ENCODE data around the gene ARL3.
A peak's percentile ranks its signal among the peaks of the same experiment; 100 is the strongest.

ARL3 gene

DNA sequence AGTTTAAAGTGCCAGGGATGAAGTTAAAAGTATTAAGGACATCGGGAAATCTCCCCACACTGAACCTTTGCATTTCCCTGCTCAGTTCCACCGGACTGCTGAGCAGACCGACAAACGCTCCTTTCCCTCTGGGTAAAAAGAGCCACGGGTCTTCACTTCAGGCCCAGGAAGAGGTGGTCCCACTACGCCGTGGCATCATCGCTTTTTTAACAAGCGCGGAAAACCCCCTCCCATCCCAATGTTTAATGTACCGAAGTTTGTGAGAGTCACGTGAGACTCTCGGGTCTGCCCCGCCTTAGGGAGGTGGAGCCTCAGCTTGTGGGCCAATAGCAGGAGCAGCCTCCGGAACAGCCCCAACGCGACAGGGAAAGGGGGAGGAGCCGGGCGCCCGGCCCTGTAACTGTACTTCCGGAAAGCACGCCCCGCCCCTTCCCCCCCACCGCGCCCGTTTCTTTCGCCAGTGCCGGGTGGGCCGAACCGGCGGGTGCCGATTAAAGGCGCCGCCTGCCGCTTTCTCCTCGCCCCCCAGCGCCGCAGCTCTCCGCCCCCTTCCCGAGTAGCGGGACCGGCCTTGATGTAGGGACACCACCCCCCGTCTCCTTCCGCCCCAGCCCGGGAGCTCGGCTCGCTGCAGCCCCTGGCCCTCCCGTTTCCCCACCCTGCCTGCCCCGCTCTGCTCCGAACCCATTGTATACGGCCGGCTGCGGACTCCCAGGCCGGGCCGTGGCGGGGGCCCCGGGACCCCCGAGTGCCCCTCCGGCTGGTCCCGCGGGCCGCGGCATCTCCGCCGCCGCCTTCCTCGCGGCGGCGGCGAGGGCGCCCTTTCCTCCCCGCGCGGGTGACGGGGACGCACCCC lies 72.1 kb downstream of the ARL3 start:
- Histone ChIP-seq H3K27me3 (ENCODE audit: control insufficient read depth, low read length) (no peaks in the 10 kb centered on the region), H3K27ac (ENCODE audit: low read depth, low read length) (peak overlapping the region; percentile 95), H3K4me3 (ENCODE audit: low read length) (peak overlapping the region; percentile 91), H3K9me2 (replicated peaks; ENCODE audit: control insufficient read depth, low read length) (no peaks in the 10 kb centered on the region), H3K4me1 (ENCODE audit: control insufficient read depth, low read length) (peaks cover 28% of the 10 kb centered on the region), H4K20me1 (ENCODE audit: control insufficient read depth, insufficient read depth, low read depth, low read length) (no peaks in the 10 kb centered on the region), H3K9me3 (ENCODE audit: control insufficient read depth, insufficient read depth, low read length) (no peaks in the 10 kb centered on the region), H3F3A (ENCODE audit: control insufficient read depth, insufficient read depth) (peaks cover 25% of the 10 kb centered on the region), H3K36me3 (ENCODE audit: control insufficient read depth, low read length) (peaks cover 23% of the 10 kb centered on the region), H3K79me2 (ENCODE audit: control insufficient read depth, low read length) (peaks cover 39% of the 10 kb centered on the region), H3K4me2 (ENCODE audit: low read length) (peak overlapping the region; percentile 81)
- TF ChIP-seq, protein P1, sequence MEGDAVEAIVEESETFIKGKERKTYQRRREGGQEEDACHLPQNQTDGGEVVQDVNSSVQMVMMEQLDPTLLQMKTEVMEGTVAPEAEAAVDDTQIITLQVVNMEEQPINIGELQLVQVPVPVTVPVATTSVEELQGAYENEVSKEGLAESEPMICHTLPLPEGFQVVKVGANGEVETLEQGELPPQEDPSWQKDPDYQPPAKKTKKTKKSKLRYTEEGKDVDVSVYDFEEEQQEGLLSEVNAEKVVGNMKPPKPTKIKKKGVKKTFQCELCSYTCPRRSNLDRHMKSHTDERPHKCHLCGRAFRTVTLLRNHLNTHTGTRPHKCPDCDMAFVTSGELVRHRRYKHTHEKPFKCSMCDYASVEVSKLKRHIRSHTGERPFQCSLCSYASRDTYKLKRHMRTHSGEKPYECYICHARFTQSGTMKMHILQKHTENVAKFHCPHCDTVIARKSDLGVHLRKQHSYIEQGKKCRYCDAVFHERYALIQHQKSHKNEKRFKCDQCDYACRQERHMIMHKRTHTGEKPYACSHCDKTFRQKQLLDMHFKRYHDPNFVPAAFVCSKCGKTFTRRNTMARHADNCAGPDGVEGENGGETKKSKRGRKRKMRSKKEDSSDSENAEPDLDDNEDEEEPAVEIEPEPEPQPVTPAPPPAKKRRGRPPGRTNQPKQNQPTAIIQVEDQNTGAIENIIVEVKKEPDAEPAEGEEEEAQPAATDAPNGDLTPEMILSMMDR (IDR thresholded peaks at IDR 0.05; ENCODE audit: low read depth, low read length, poor library complexity, severe bottlenecking), result no peak
- no peak for TF ChIP-seq EZH2phosphoT487 (IDR thresholded peaks at IDR 0.05; ENCODE audit: borderline replicate concordance, low read length)

DNA sequence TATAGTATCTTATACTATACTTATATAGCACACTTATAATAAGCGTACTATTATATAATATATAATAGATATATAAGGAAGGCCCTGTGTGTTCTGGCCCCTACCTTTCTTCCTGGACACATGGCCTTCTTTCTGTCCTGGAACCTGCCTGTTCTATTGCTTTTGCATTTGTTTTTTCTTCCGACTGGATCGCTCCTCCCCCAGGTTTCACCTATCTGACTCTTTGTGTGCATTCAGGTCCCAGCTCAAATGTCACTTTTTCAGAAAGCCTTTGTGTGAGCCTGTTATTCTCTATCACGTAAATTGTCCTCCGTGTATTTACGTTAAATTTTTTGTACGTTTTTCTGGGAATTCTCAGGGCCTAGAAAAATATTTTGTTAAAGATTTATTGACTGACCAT lies 72.8 kb downstream of the ARL3 start:
- TF ChIP-seq, protein P1 (IDR thresholded peaks at IDR 0.05; ENCODE audit: low read depth, low read length, poor library complexity, severe bottlenecking), result no peak
- no peak for TF ChIP-seq EZH2phosphoT487 (IDR thresholded peaks at IDR 0.05; ENCODE audit: borderline replicate concordance, low read length)
- H3K4me1 ChIP-seq (ENCODE audit: control insufficient read depth, low read length), result peaks cover 20% of the 10 kb centered on the region
- H3K36me3 ChIP-seq (ENCODE audit: control insufficient read depth, low read length), result peaks cover 17% of the 10 kb centered on the region
- H3K79me2 ChIP-seq (ENCODE audit: control insufficient read depth, low read length), result peaks cover 31% of the 10 kb centered on the region
- H3K4me2 ChIP-seq (ENCODE audit: low read length), result peak overlapping the region; percentile 81
- no peaks in the 10 kb centered on the region for H3K27me3 ChIP-seq (ENCODE audit: control insufficient read depth, low read length)
- H4K20me1 ChIP-seq (ENCODE audit: control insufficient read depth, insufficient read depth, low read depth, low read length), result no peaks in the 10 kb centered on the region
- peak overlapping the region; percentile 95 for H3K27ac ChIP-seq (ENCODE audit: low read depth, low read length)
- H3F3A ChIP-seq (ENCODE audit: control insufficient read depth, insufficient read depth), result peaks cover 21% of the 10 kb centered on the region
- H3K4me3 ChIP-seq (ENCODE audit: low read length), result peak overlapping the region; percentile 91
- H3K9me2 ChIP-seq (replicated peaks; ENCODE audit: control insufficient read depth, low read length), result no peaks in the 10 kb centered on the region
- H3K9me3 ChIP-seq (ENCODE audit: control insufficient read depth, insufficient read depth, low read length), result no peaks in the 10 kb centered on the region

DNA sequence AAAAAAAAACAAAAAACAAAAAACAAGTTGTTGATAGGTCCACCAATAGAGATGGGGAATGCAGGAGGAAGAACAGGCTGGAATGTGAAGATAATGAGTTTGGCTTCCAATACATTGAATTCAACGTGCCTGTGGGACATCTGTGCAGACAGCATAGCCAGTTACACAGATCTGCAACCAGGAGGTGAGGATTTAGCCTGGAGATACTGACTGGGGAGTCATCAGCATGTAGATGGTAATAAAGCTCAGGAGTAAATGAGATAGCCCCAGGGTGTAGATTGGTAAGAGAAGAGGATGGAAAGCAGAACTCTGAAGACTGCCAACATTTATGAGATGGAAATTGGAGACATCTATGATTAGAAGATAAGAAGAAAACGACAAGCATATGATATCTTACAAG lies 74.7 kb downstream of the ARL3 start:
- no peaks in the 10 kb centered on the region for H3K9me2 ChIP-seq (replicated peaks; ENCODE audit: control insufficient read depth, low read length)
- no peaks in the 10 kb centered on the region for H4K20me1 ChIP-seq (ENCODE audit: control insufficient read depth, insufficient read depth, low read depth, low read length)
- H3K4me2 ChIP-seq (ENCODE audit: low read length), result no peak overlapping the region
- peaks cover 2% of the 10 kb centered on the region for H3K36me3 ChIP-seq (ENCODE audit: control insufficient read depth, low read length)
- TF ChIP-seq, protein P1 (IDR thresholded peaks at IDR 0.05; ENCODE audit: low read depth, low read length, poor library complexity, severe bottlenecking), result no peak
- no peak for TF ChIP-seq EZH2phosphoT487 (IDR thresholded peaks at IDR 0.05; ENCODE audit: borderline replicate concordance, low read length)
- peaks cover 13% of the 10 kb centered on the region for H3K79me2 ChIP-seq (ENCODE audit: control insufficient read depth, low read length)
- no peaks in the 10 kb centered on the region for H3K27me3 ChIP-seq (ENCODE audit: control insufficient read depth, low read length)
- H3K9me3 ChIP-seq (ENCODE audit: control insufficient read depth, insufficient read depth, low read length), result no peaks in the 10 kb centered on the region
- no peak overlapping the region for H3K4me3 ChIP-seq (ENCODE audit: low read length)
- H3K4me1 ChIP-seq (ENCODE audit: control insufficient read depth, low read length), result peaks cover 31% of the 10 kb centered on the region
- H3F3A ChIP-seq (ENCODE audit: control insufficient read depth, insufficient read depth), result peaks cover 10% of the 10 kb centered on the region; the same call in 1 of the 2 replicates
- H3K27ac ChIP-seq (ENCODE audit: low read depth, low read length), result no peak overlapping the region
